PC-3 (cell line): ENCODE data around the gene CDH13. TPM values are rescaled to one million over a fixed set of nuclear protein-coding genes. Genes with fewer than 3 reads are reported as not detected.

Experiments
- ATAC-seq: fragments of 200-7000 bp; cut with Tn5 transposase; 2 replicates; pipeline ENCODE4 v1.9.1; 2020; ENCODE audit warnings: mild to moderate bottlenecking, moderate library complexity
- BruUV-seq: library from RNA; stranded (reverse); fragments of 400-500 nt; replicated peaks from 2 replicates; lab custom pipeline; 2021; lab: Mats Ljungman, UMichigan
- CTCF ChIA-PET: fragments of 300-600 bp; sonication (Branson Sonifier 250); formaldehyde crosslinking; loops from one replicate; lab custom pipeline; 2022; ENCODE audit warnings: antibody characterized with exemption; lab: Charles Lee
- POLR2A ChIA-PET: fragments of 300-600 bp; sonication (Branson Sonifier 250); formaldehyde crosslinking; loops from one replicate; lab custom pipeline; 2022; ENCODE audit warnings: antibody characterized with exemption; ENCODE audit not compliant: unreplicated experiment; lab: Charles Lee
- DNase-seq: peaks from one replicate; pipeline ENCODE4 v3.0.0-alpha.2; 2015
- H2AFZ ChIP-seq: fragments of 300-600 bp; sonication (generic); 2 replicates; pipeline ENCODE4 v1.6.0; 2016; ENCODE audit warnings: antibody characterized with exemption, low read length
- H3F3A ChIP-seq: fragments of 300-600 bp; sonication (generic); one replicate; pipeline ENCODE4 v1.6.0; 2017; ENCODE audit warnings: antibody characterized with exemption, low read length, control low read depth, mild to moderate bottlenecking; ENCODE audit not compliant: unreplicated experiment
- H3K27ac ChIP-seq: fragments of 300-600 bp; sonication (generic); 2 replicates; pipeline ENCODE4 v1.5.1; 2016; ENCODE audit warnings: mild to moderate bottlenecking, low read length
- H3K27me3 ChIP-seq: fragments of 300-600 bp; sonication (generic); 2 replicates; pipeline ENCODE4 v1.6.1; 2016; ENCODE audit warnings: low read length, mixed read lengths
- H3K36me3 ChIP-seq: fragments of 300-600 bp; sonication (generic); 2 replicates; pipeline ENCODE4 v1.6.1; 2016; ENCODE audit warnings: low read depth, mixed run types, low read length, mixed read lengths
- H3K4me1 ChIP-seq: fragments of 300-600 bp; sonication (generic); 2 replicates; pipeline ENCODE4 v1.5.1; 2016; ENCODE audit warnings: low read length; ENCODE audit not compliant: insufficient read depth
- H3K4me2 ChIP-seq: fragments of 300-600 bp; sonication (generic); 2 replicates; pipeline ENCODE4 v1.6.0; 2016; ENCODE audit warnings: low read length
- H3K4me3 ChIP-seq: fragments of 300-600 bp; sonication (generic); 2 replicates; pipeline ENCODE4 v1.5.1; 2016; ENCODE audit warnings: mild to moderate bottlenecking, low read length, mixed read lengths
- H3K79me2 ChIP-seq: fragments of 300-600 bp; sonication (generic); 2 replicates; pipeline ENCODE4 v1.6.1; 2017; ENCODE audit warnings: low read length, mixed read lengths
- H3K9ac ChIP-seq: fragments of 300-600 bp; sonication (generic); 2 replicates; pipeline ENCODE4 v1.6.0; 2016; ENCODE audit warnings: mild to moderate bottlenecking, low read length
- H3K9me2 ChIP-seq: fragments of 300-600 bp; sonication (generic); replicated peaks from 2 replicates; pipeline ENCODE4 v1.6.1; 2016; ENCODE audit warnings: mixed run types, low read length, mixed read lengths
- H3K9me3 ChIP-seq: fragments of 300-600 bp; sonication (generic); 2 replicates; pipeline ENCODE4 v1.6.1; 2016; ENCODE audit warnings: low read length, mixed read lengths
- H4K20me1 ChIP-seq: fragments of 300-600 bp; sonication (generic); 2 replicates; pipeline ENCODE4 v1.6.1; 2016; ENCODE audit warnings: low read length, mixed read lengths
- CTCF ChIP-seq: fragments of 300-600 bp; sonication (generic); conservative IDR thresholded peaks from 2 replicates; pipeline ENCODE4 v1.5.1; 2017; ENCODE audit warnings: antibody characterized with exemption, low read depth, mild to moderate bottlenecking, low read length
- EZH2 ChIP-seq: fragments of 300-600 bp; sonication (generic); IDR thresholded peaks from one replicate; pipeline ENCODE4 v1.6.1; 2017; ENCODE audit warnings: antibody characterized with exemption, mild to moderate bottlenecking, low read length; ENCODE audit not compliant: unreplicated experiment
- EZH2phosphoT487 ChIP-seq: fragments of 300-600 bp; sonication (generic); IDR thresholded peaks from 2 replicates; pipeline ENCODE4 v1.6.1; 2018; ENCODE audit warnings: mild to moderate bottlenecking, antibody characterized with exemption, low read length, borderline replicate concordance
- intact Hi-C: fragments of 100-400 bp; cut with micrococcal nuclease; formaldehyde crosslinking; loops from 2 replicates; pipeline ENCODE4 v1.9.0; 2023
- total RNA-seq: library from RNA; depleted of rRNA; stranded (reverse); fragments of >200 nt; gene quantifications from 2 replicates; pipeline ENCODE4 v1.2.3, GENCODE V29; 2014

Gene CDH13
- total RNA-seq, 1 experiment from 2014 or later = 0.36 TPM

- Histone ChIP-seq H3K79me2 (no peaks in the 10 kb centered on the region), H3K4me3 (no peak overlapping the region), H4K20me1 (no peaks in the 10 kb centered on the region), H3K9me3 (no peaks in the 10 kb centered on the region), H3K36me3 (no peaks in the 10 kb centered on the region), H3K4me1 (no peaks in the 10 kb centered on the region), H3K27me3 (no peaks in the 10 kb centered on the region), H3K9ac (no peak overlapping the region), H3F3A (no peaks in the 10 kb centered on the region), H3K9me2 (no peaks in the 10 kb centered on the region), H2AFZ (no peak overlapping the region), H3K4me2 (no peak overlapping the region), H3K27ac (no peak overlapping the region)
- no peak for TF ChIP-seq EZH2phosphoT487
- no peak for TF ChIP-seq EZH2
- TF ChIP-seq CTCF = no peak
- ATAC-seq (no peak), DNase-seq (no peak)
- ChIA-PET POLR2A (no interaction called here), CTCF (no interaction called here)
- intact Hi-C loops = no loop called here
- no TSS peak for BruUV-seq
Measured at GRCh38 chr16:82736224-82736623, 109.5 kb downstream of the CDH13 start.

- BruUV-seq = no TSS peak
- Histone ChIP-seq H3K9me2 (no peaks in the 10 kb centered on the region), H3K9ac (no peak overlapping the region), H3K4me1 (no peaks in the 10 kb centered on the region), H2AFZ (no peak overlapping the region), H3K4me3 (no peak overlapping the region), H3F3A (no peaks in the 10 kb centered on the region), H4K20me1 (no peaks in the 10 kb centered on the region), H3K36me3 (no peaks in the 10 kb centered on the region), H3K27me3 (no peaks in the 10 kb centered on the region), H3K27ac (no peak overlapping the region), H3K9me3 (no peaks in the 10 kb centered on the region), H3K4me2 (no peak overlapping the region), H3K79me2 (no peaks in the 10 kb centered on the region)
- ChIA-PET CTCF (no interaction called here), POLR2A (no interaction called here)
- peak; percentile 4 for DNase-seq
- intact Hi-C loops = no loop called here
- no peak for TF ChIP-seq EZH2phosphoT487
- TF ChIP-seq CTCF = peak; percentile 39
- ATAC-seq = no peak
Measured at GRCh38 chr16:82738699-82739098, 111.9 kb downstream of the CDH13 start.

- TF ChIP-seq CTCF = no peak
- no peak for TF ChIP-seq EZH2phosphoT487
- no peak for TF ChIP-seq EZH2
- Histone ChIP-seq H3K4me2 (no peak overlapping the region), H3K9me3 (no peaks in the 10 kb centered on the region), H3K27ac (no peak overlapping the region), H2AFZ (no peak overlapping the region), H4K20me1 (no peaks in the 10 kb centered on the region), H3K9me2 (no peaks in the 10 kb centered on the region), H3K27me3 (0 out of 2 replicates have a peak, but pooled peaks cover 10% of the 10 kb centered on the region), H3K36me3 (no peaks in the 10 kb centered on the region), H3K79me2 (no peaks in the 10 kb centered on the region), H3K4me1 (no peaks in the 10 kb centered on the region), H3K4me3 (no peak overlapping the region), H3K9ac (no peak overlapping the region), H3F3A (no peaks in the 10 kb centered on the region)
- CTCF ChIA-PET = no interaction called here
- no TSS peak for BruUV-seq
- ATAC-seq (no peak), DNase-seq (peak; percentile 1)
- POLR2A ChIA-PET = no interaction called here
- intact Hi-C loops = no loop called here
Measured at GRCh38 chr16:82741073-82741615, 114.4 kb downstream of the CDH13 start.
